MCF 10A (cell line): ENCODE measurements around the gene IQSEC1. TPM values are rescaled to one million over a fixed set of nuclear protein-coding genes. Genes with fewer than 3 reads are reported as not detected.

Experiments
- BruUV-seq: library from RNA; stranded (reverse); fragments of 400-500 nt; replicated peaks from 2 replicates; lab custom pipeline; 2021; lab: Mats Ljungman, UMichigan
- CTCF ChIA-PET: fragments of 300-600 bp; sonication (Branson Sonifier 250); formaldehyde crosslinking; extraction: SDS; loops from one replicate; lab custom pipeline; 2021; ENCODE audit warnings: antibody characterized with exemption, inconsistent platforms; lab: Yijun Ruan, JAX
- POLR2A ChIA-PET: fragments of 300-600, 350-650 bp; sonication (Branson Sonifier 250); formaldehyde crosslinking; extraction: SDS; loops from one replicate; lab custom pipeline; 2020; ENCODE audit warnings: antibody characterized with exemption, inconsistent platforms; lab: Yijun Ruan, JAX
- DNase-seq: peaks from one replicate; pipeline ENCODE4 v3.0.0-alpha.2; 2018; ENCODE audit not compliant: unreplicated experiment
- H3K27ac Mint-ChIP-seq: one replicate; pipeline ENCODE4 v1.8.0; 2022; ENCODE audit warnings: mild to moderate bottlenecking, low read depth, mixed read lengths; ENCODE audit not compliant: unreplicated experiment
- H3K27me3 Mint-ChIP-seq: one replicate; pipeline ENCODE4 v1.8.0; 2022; ENCODE audit warnings: mixed read lengths; ENCODE audit not compliant: insufficient read depth, unreplicated experiment
- H3K36me3 Mint-ChIP-seq: one replicate; pipeline ENCODE4 v1.8.0; 2022; ENCODE audit warnings: mild to moderate bottlenecking, moderate library complexity, mixed read lengths; ENCODE audit not compliant: insufficient read depth, unreplicated experiment
- H3K4me1 Mint-ChIP-seq: one replicate; pipeline ENCODE4 v1.8.0; 2022; ENCODE audit warnings: mixed read lengths; ENCODE audit not compliant: insufficient read depth, unreplicated experiment
- H3K4me3 Mint-ChIP-seq: one replicate; pipeline ENCODE4 v1.8.0; 2022; ENCODE audit warnings: mild to moderate bottlenecking, moderate library complexity, mixed read lengths; ENCODE audit not compliant: unreplicated experiment
- H3K9me3 Mint-ChIP-seq: one replicate; pipeline ENCODE4 v1.8.0; 2022; ENCODE audit warnings: mixed read lengths; ENCODE audit not compliant: unreplicated experiment
- CTCF ChIP-seq: fragments of 200-600 bp; IDR thresholded peaks from one replicate; pipeline ENCODE4 v1.8.0; 2022; ENCODE audit warnings: antibody characterized with exemption, mild to moderate bottlenecking; ENCODE audit not compliant: unreplicated experiment
- intact Hi-C: fragments of 100-400 bp; cut with micrococcal nuclease; formaldehyde crosslinking; loops from 2 replicates; pipeline ENCODE4 v1.14.1; 2022
- total RNA-seq: library from RNA; stranded (reverse); gene quantifications from 2 replicates; pipeline ENCODE4 v1.2.3, GENCODE V29; 2022

The IQSEC1 gene
- total RNA-seq, 1 experiment from 2014 or later = 18.7 TPM

DNA sequence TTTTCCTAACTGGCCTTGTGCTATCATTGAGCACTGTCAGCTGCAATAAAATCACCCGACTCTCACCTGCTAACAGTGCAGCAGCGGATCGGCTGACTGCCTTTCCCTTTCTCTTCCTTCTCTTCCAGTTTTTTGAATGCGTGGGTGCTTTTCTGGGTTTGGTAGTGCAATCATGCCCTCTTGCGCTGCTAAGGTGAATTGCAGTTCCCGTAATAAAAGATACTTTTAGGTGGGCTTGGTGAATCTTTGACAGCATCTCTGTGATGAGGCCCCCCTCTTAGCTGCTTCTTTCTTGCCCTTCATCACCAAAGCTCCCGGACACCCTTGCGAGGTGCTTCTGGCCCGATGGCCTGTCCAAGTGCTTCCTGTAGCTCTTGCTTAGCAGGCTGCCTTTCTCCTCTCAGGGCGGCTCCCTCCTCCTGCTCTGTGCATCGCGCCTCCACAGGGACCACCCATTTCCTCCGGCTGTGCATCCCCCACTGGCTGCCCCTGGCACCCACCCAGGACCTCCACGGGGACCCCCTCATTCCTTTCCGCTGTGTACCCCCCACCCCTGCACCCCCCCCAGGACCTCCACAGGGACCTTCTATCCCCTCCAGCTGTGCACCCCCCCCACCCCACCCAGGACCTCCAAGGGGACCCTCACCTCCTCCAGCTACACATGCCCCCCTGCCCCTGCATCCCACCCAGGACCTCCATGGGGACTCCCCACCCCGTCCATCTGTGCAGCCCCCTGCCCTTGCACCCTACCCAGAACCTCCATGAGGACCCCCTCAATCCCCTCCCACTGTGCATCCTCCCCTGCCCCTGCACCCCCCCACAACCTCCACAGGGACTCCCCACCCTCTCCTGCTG, 181.0 kb downstream of the IQSEC1 start:
- TF ChIP-seq CTCF = peak; percentile 84
- no TSS peak for BruUV-seq
- intact Hi-C loops = loop anchor here (1.0 to 5.0 kb wide), 4 partner anchors 24 to 757 kb away; partner anchors contain the start of gene TSEN2
- Mint-ChIP-seq H3K27ac (no peak overlapping the region), H3K27me3 (peaks cover 31% of the 10 kb centered on the region), H3K36me3 (no peaks in the 10 kb centered on the region), H3K9me3 (no peaks in the 10 kb centered on the region), H3K4me3 (no peak overlapping the region), H3K4me1 (peaks cover 11% of the 10 kb centered on the region)
- DNase-seq = peak; percentile 65
- ChIA-PET POLR2A (interaction anchor here (0.6 to 2.1 kb wide), 3 partner anchors 24 to 338 kb away, joined by 3 to 9 read pairs (median 3); partner anchors contain the start of gene RAF1), CTCF (interaction anchor here (0.6 to 3.0 kb wide), 30 partner anchors 8 to 1983 kb away, joined by 3 to 27 read pairs (median 4); partner anchors contain the start of gene RPL32)

DNA sequence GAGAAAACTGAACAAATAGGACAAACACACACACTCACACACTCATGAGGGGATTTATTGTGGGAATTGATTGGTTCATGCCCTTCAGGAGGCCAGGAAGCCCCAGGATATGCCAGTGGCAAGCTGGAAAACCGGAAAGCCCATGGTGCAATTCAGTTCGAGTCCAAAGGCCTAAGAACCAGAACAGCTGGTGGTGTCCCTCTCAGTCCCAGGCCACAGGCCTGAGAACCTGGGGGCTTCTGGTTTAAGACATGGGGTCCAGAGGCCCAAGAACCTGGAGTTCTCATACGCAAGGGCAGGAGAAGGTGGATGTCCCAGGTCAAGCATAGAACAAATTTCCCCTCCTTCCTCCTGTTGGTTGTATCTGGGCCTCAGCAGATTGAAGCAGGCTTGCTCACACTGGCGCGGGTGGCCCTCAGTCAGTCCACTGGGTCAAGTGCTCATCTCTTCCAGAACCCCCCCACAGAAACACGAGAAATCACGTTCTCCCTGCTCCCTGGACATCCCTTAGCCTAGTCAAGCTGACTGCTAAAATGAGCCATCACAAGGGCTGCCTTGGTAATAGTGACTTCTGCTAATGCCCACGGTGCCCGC, 181.7 kb downstream of the IQSEC1 start:
- no TSS peak for BruUV-seq
- no peaks in the 10 kb centered on the region for H3K36me3 Mint-ChIP-seq

DNA sequence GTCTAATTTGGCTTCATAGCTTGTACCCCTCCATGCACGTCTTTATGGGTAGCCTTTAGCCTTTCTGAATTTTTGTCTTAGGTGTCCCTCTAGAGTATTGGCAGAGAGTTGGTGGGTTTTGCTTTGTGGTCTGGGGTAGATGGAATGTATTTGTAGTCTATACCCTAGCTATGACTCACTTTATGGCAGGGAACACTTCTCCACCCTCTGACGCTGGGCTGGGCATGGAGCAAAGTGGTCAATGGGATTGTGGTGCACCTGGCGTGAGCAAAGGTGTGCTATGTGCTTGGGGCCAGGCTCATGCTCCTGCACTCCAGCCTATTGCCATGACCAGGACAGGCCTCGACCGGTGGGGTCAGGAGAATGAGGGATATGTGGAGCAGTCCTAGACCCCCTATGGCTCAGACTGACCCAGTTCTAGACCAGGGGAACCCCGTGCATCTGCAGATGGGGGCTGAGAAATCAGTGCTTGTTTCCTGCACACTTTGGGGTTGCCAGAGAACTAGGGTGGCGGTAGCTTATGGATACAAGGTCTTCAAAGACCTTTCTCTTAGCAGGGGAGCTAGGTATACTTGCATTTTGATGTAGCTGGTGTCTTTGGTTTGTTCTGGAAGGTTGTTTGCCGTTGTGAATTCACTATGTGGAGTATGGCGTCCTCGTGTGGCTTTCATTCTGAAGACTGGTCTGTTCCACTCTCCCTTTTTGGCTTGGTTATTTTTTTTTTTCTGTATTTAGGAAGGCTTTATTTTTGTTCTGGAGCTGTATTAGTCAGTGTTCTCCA, 182.4 kb downstream of the IQSEC1 start:
- intact Hi-C loops = loop anchor here (5.0 kb wide), 1 partner anchor 183 kb away; no protein-coding TSS in a partner anchor
- POLR2A ChIA-PET = interaction anchor here (0.8 to 2.1 kb wide), 4 partner anchors 23 to 227 kb away, joined by 3 to 9 read pairs (median 3); partner anchors contain the start of gene RAF1
- DNase-seq = no peak
- CTCF ChIA-PET = interaction anchor here (0.5 to 3.0 kb wide), 17 partner anchors 8 to 1984 kb away, joined by 3 to 27 read pairs (median 5); partner anchors contain the start of gene RPL32
- Mint-ChIP-seq H3K27ac (no peak overlapping the region), H3K4me1 (peaks cover 11% of the 10 kb centered on the region), H3K36me3 (no peaks in the 10 kb centered on the region), H3K9me3 (no peaks in the 10 kb centered on the region), H3K4me3 (no peak overlapping the region), H3K27me3 (peaks cover 42% of the 10 kb centered on the region)
- no TSS peak for BruUV-seq
- no peak for TF ChIP-seq CTCF

More for the DNA sequence above, 181.7 kb downstream of the IQSEC1 start:
- Mint-ChIP-seq H3K4me1 (peaks cover 11% of the 10 kb centered on the region), H3K27me3 (peaks cover 39% of the 10 kb centered on the region), H3K4me3 (no peak overlapping the region), H3K27ac (no peak overlapping the region), H3K9me3 (no peaks in the 10 kb centered on the region)
- intact Hi-C loops = loop anchor here (5.0 kb wide), 1 partner anchor 184 kb away; no protein-coding TSS in a partner anchor
- no peak for DNase-seq
- CTCF ChIA-PET = interaction anchor here (0.5 to 3.0 kb wide), 30 partner anchors 9 to 1984 kb away, joined by 3 to 27 read pairs (median 4); partner anchors contain the start of gene RPL32
- TF ChIP-seq CTCF = no peak
- POLR2A ChIA-PET = interaction anchor here (0.6 to 2.1 kb wide), 5 partner anchors 23 to 337 kb away, joined by 3 to 9 read pairs (median 3); partner anchors contain the start of gene RAF1
